IPS-NIHi7 (cell line): ENCODE measurements around the gene AGRP.

ENCODE experiments used
- DNase-seq: peaks from one replicate; pipeline ENCODE4 v3.0.0; 2012; ENCODE audit warnings: mixed read lengths; ENCODE audit errors: extremely low spot score

Gene AGRP

GRCh38 chr16:67463059-67463458 lies 20.3 kb downstream of the AGRP start:
- DNase-seq = no peak

GRCh38 chr16:67462279-67462655 lies 21.1 kb downstream of the AGRP start:
- DNase-seq = no peak

GRCh38 chr16:67461600-67462278 lies 21.6 kb downstream of the AGRP start:
- DNase-seq = no peak

GRCh38 chr16:67460961-67461360 lies 22.4 kb downstream of the AGRP start:
- DNase-seq = no peak

GRCh38 chr16:67460168-67460567 lies 23.2 kb downstream of the AGRP start:
- DNase-seq = no peak

- DNase-seq = no peak
Measured at GRCh38 chr16:67459861-67460150, 23.5 kb downstream of the AGRP start.

GRCh38 chr16:67459066-67459860 lies 24.1 kb downstream of the AGRP start:
- no peak for DNase-seq

GRCh38 chr16:67458121-67458641 lies 25.2 kb downstream of the AGRP start:
- DNase-seq = no peak

- DNase-seq = no peak
Measured at GRCh38 chr16:67457611-67458010, 25.7 kb downstream of the AGRP start.

GRCh38 chr16:67456391-67457081 lies 26.8 kb downstream of the AGRP start:
- peak; percentile 69 for DNase-seq

GRCh38 chr16:67454852-67455251 lies 28.5 kb downstream of the AGRP start:
- DNase-seq = no peak

- DNase-seq = no peak
Measured at GRCh38 chr16:67454104-67454503, 29.2 kb downstream of the AGRP start.

GRCh38 chr16:67451704-67452435 lies 31.5 kb downstream of the AGRP start:
- no peak for DNase-seq

- DNase-seq = no peak
Measured at GRCh38 chr16:67451061-67451703, 32.2 kb downstream of the AGRP start.

GRCh38 chr16:67449739-67450138 lies 33.6 kb downstream of the AGRP start:
- DNase-seq = no peak

- DNase-seq = no peak
Measured at GRCh38 chr16:67449336-67449735, 34.0 kb downstream of the AGRP start.

- DNase-seq = no peak
Measured at GRCh38 chr16:67448580-67448979, 34.8 kb downstream of the AGRP start.

GRCh38 chr16:67447508-67448076 lies 35.8 kb downstream of the AGRP start:
- peak; percentile 65 for DNase-seq

- no peak for DNase-seq
Measured at GRCh38 chr16:67446968-67447507, 36.3 kb downstream of the AGRP start.

GRCh38 chr16:67445913-67446907 lies 37.1 kb downstream of the AGRP start:
- no peak for DNase-seq
